Endothelial cell of umbilical vein (primary cell): Measurements from ENCODE around the gene RANGAP1. TPM values are rescaled to one million over a fixed set of nuclear protein-coding genes. Genes with fewer than 3 reads are reported as not detected.
A peak's percentile ranks its signal among the peaks of the same experiment; 100 is the strongest.

ENCODE experiments used
- BruUV-seq: library from RNA; stranded (reverse); fragments of 400-500 nt; replicated peaks from 2 replicates; lab custom pipeline; 2021; lab: Mats Ljungman, UMichigan
- CTCF ChIA-PET: fragments of 300-600, 350-600 bp; sonication (Branson Sonifier 250); formaldehyde crosslinking; loops from one replicate; lab custom pipeline; 2021; ENCODE audit warnings: antibody characterized with exemption, inconsistent platforms; lab: Charles Lee
- POLR2A ChIA-PET: fragments of 300-600, 350-600 bp; sonication (Branson Sonifier 250); formaldehyde crosslinking; loops from one replicate; lab custom pipeline; 2021; ENCODE audit warnings: antibody characterized with exemption, inconsistent platforms; lab: Charles Lee
- DNase-seq: peaks from one replicate; pipeline ENCODE4 v3.0.0-alpha.2; 2011; ENCODE audit warnings: low read depth, low spot score
- FAIRE-seq: peaks from 2 replicates; lab custom pipeline; 2011; peaks lifted over from hg19 to GRCh38; lab: Jason Lieb, UNC
- H2AFZ ChIP-seq: 2 replicates; pipeline ENCODE4 v1.6.0; 2012; ENCODE audit warnings: low read depth, low read length, control low read depth, inconsistent platforms
- H3K27ac ChIP-seq: 2 replicates; pipeline ENCODE4 v1.5.1; 2011; ENCODE audit warnings: low read depth, mild to moderate bottlenecking, control low read depth, low read length, moderate library complexity; ENCODE audit not compliant: insufficient read depth
- H3K27me3 ChIP-seq, 2 experiments: 2 replicates each; pipeline versions ENCODE4 v1.6.0 to v1.6.1; 2011; ENCODE audit warnings: low read length in 2 of 2, mixed read lengths in 1 of 2; ENCODE audit not compliant: control insufficient read depth in 2 of 2, insufficient read depth in 2 of 2
- H3K36me3 ChIP-seq, 2 experiments: 2 replicates in 1 of 2; 3 replicates in 1 of 2; pipeline ENCODE4 v1.5.1; 2011; ENCODE audit warnings: low read length in 2 of 2, mild to moderate bottlenecking in 1 of 2, moderate library complexity in 1 of 2; ENCODE audit not compliant: control insufficient read depth in 2 of 2, insufficient read depth in 2 of 2; ENCODE audit errors: extremely low read depth in 1 of 2
- H3K4me1 ChIP-seq: 3 replicates; pipeline ENCODE4 v1.5.1; 2011; ENCODE audit warnings: mild to moderate bottlenecking, low read length; ENCODE audit not compliant: control insufficient read depth, insufficient read depth; ENCODE audit errors: extremely low read depth
- H3K4me2 ChIP-seq: 2 replicates; pipeline ENCODE4 v1.6.1; 2011; ENCODE audit warnings: low read length, control low read depth, mixed read lengths; ENCODE audit not compliant: insufficient read depth
- H3K4me3 ChIP-seq, 3 experiments: fragments of 200-600 bp in 1 of 3; sonication (generic), shearing (Covaris generic) in 1 of 3; replicated peaks in 1 of 3; 2 replicates each; pipeline ENCODE4 v1.5.1; 2011 to 2016; ENCODE audit warnings: control low read depth in 3 of 3, low read length in 3 of 3, mild to moderate bottlenecking in 2 of 3, inconsistent platforms in 1 of 3, low read depth in 1 of 3, moderate library complexity in 1 of 3; ENCODE audit not compliant: insufficient read depth in 1 of 3
- H3K79me2 ChIP-seq: 2 replicates; pipeline ENCODE4 v1.6.0; 2012; ENCODE audit warnings: low read length, inconsistent platforms; ENCODE audit not compliant: control insufficient read depth, insufficient read depth
- H3K9ac ChIP-seq: replicated peaks from 2 replicates; pipeline ENCODE3; 2011; ENCODE audit warnings: low read length, control low read depth; ENCODE audit not compliant: insufficient read depth; ENCODE audit errors: extremely low read depth
- H3K9me1 ChIP-seq: replicated peaks from 3 replicates; pipeline ENCODE4 v1.6.0; 2011; ENCODE audit warnings: mild to moderate bottlenecking, low read length; ENCODE audit not compliant: control insufficient read depth, insufficient read depth; ENCODE audit errors: extremely low read depth
- H3K9me3 ChIP-seq: replicated peaks from 2 replicates; pipeline ENCODE4 v1.5.1; 2012; ENCODE audit warnings: low read length, inconsistent platforms; ENCODE audit not compliant: control insufficient read depth, insufficient read depth
- H4K20me1 ChIP-seq: replicated peaks from 2 replicates; pipeline ENCODE3; 2011; ENCODE audit warnings: mild to moderate bottlenecking, low read length; ENCODE audit not compliant: control insufficient read depth, insufficient read depth; ENCODE audit errors: extremely low read depth
- EZH2 ChIP-seq: IDR thresholded peaks from 2 replicates; pipeline ENCODE4 v1.6.1; 2012; ENCODE audit warnings: borderline replicate concordance, low read depth, mild to moderate bottlenecking, moderate library complexity, low read length, inconsistent platforms; ENCODE audit not compliant: severe bottlenecking
- FOS ChIP-seq: IDR thresholded peaks from 2 replicates; pipeline ENCODE4 v1.6.1; 2011; ENCODE audit warnings: mild to moderate bottlenecking, low read length, moderate library complexity, borderline replicate concordance; ENCODE audit not compliant: insufficient read depth
- GATA2 ChIP-seq: IDR thresholded peaks from 2 replicates; pipeline ENCODE4 v1.7.0; 2011; ENCODE audit warnings: low read depth, mild to moderate bottlenecking, moderate library complexity, mixed read lengths, low read length; ENCODE audit not compliant: insufficient read length, insufficient read depth
- JUN ChIP-seq: IDR thresholded peaks from 2 replicates; pipeline ENCODE4 v1.6.1; 2011; ENCODE audit warnings: borderline replicate concordance, low read depth; ENCODE audit not compliant: insufficient read length, insufficient read depth
- MYC ChIP-seq: IDR thresholded peaks from one replicate; pipeline ENCODE4 v1.6.1; 2011; ENCODE audit warnings: mild to moderate bottlenecking, low read depth, low read length
- POLR2AphosphoS5 ChIP-seq: IDR thresholded peaks from 2 replicates; pipeline ENCODE4 v1.6.1; 2012; ENCODE audit warnings: low read depth, mild to moderate bottlenecking, control low read depth, low read length, moderate library complexity; ENCODE audit not compliant: insufficient read depth
- dilution Hi-C: fragments of 300-500 bp; cut with MboI; formaldehyde crosslinking; loops from one replicate; pipeline ENCODE4 v1.15.0; 2019; ENCODE audit warnings: low sequenced_read_pairs; ENCODE audit not compliant: extremely low pct_ligation_motif_present
- intact Hi-C: fragments of 100-400 bp; cut with micrococcal nuclease; formaldehyde crosslinking; loops from one replicate; pipeline ENCODE4 v1.10.0; 2022
- polyA plus RNA-seq, 4 experiments: library from polyadenylated mRNA; depleted of rRNA in 3 of 4; stranded (reverse) in 3 of 4; unstranded in 1 of 4; fragments of >200 nt; gene quantifications; 2 replicates each; pipeline versions ENCODE4 v1.2.1 to v1.2.3, GENCODE V29; 2011 to 2012; ENCODE audit warnings: missing spikeins in 1 of 4
- total RNA-seq: library from RNA; stranded (reverse); gene quantifications from 2 replicates; pipeline ENCODE4 v1.2.3, GENCODE V29; 2021
- TF ChIP-seq, protein P1 (sequence below): IDR thresholded peaks from 2 replicates; pipeline ENCODE4 v1.6.1; 2011; ENCODE audit not compliant: insufficient read depth, insufficient read length

RANGAP1 gene
- total and polyA plus RNA-seq, 2 donors (not counting 3 experiments of a cell fraction or from before 2014, with no cell fraction given): 169 to 182 TPM

- no peaks in the 10 kb centered on the region for H3K9me3 ChIP-seq
- H3K9ac ChIP-seq: peak overlapping the region; percentile 34
- no peaks in the 10 kb centered on the region for H4K20me1 ChIP-seq
- peak; percentile 85 for FAIRE-seq
- no peaks in the 10 kb centered on the region for H3K27me3 ChIP-seq
- H3K4me3 ChIP-seq: no peak overlapping the region
- peaks cover 7 to 23% of the 10 kb centered on the region in 2 experiments for H3K36me3 ChIP-seq
- dilution Hi-C loops: no loop called here
- TF ChIP-seq, protein P1, sequence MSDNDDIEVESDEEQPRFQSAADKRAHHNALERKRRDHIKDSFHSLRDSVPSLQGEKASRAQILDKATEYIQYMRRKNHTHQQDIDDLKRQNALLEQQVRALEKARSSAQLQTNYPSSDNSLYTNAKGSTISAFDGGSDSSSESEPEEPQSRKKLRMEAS: no peak
- TF ChIP-seq POLR2AphosphoS5 (peak; percentile 51), JUN (no peak), MYC (no peak), EZH2 (no peak), GATA2 (no peak), FOS (no peak)
- DNase-seq: peak; percentile 83
- H3K79me2 ChIP-seq: no peaks in the 10 kb centered on the region
- H3K27ac ChIP-seq: peak overlapping the region; percentile 78
- ChIA-PET CTCF (interaction anchor here (1.0 to 1.6 kb wide), 7 partner anchors 8 to 307 kb away, joined by 3 to 9 read pairs (median 4); partner anchors contain the start of genes RANGAP1 and ZC3H7B), POLR2A (interaction anchor here (0.6 kb wide), 1 partner anchor 310 kb away, joined by 6 read pairs; no protein-coding TSS in a partner anchor)
- H2AFZ ChIP-seq: no peak overlapping the region
- H3K4me2 ChIP-seq: no peak overlapping the region
- BruUV-seq: no TSS peak
- H3K9me1 ChIP-seq: no peaks in the 10 kb centered on the region
- peaks cover 30% of the 10 kb centered on the region for H3K4me1 ChIP-seq
- intact Hi-C loops: loop anchor here (2.0 to 10.0 kb wide), 2 partner anchors 13 to 305 kb away; no protein-coding TSS in a partner anchor
These were observed 56.1 kb downstream of the RANGAP1 start for GRCh38 chr22:41229730-41230400.
